H9 (cell line): Measurements from ENCODE around the gene TPCN2. TPM values are rescaled to one million over a fixed set of nuclear protein-coding genes. Genes with fewer than 3 reads are reported as not detected.

Source experiments
- DNase-seq: peaks from one replicate; pipeline ENCODE4 v3.0.0-alpha.2; 2017
- H2AFZ ChIP-seq: one replicate; pipeline ENCODE4 v1.6.1; 2013; ENCODE audit warnings: mild to moderate bottlenecking, low read length, control low read depth, moderate library complexity
- H2AK5ac ChIP-seq: 2 replicates; pipeline ENCODE4 v1.6.1; 2013; ENCODE audit warnings: low read length, control low read depth, mixed read lengths; ENCODE audit not compliant: insufficient read length
- H2BK120ac ChIP-seq: one replicate; pipeline ENCODE4 v1.6.1; 2013; ENCODE audit warnings: low read depth, mild to moderate bottlenecking, low read length, control low read depth, inconsistent platforms; ENCODE audit not compliant: poor library complexity, severe bottlenecking
- H2BK12ac ChIP-seq: 2 replicates; pipeline ENCODE4 v1.6.1; 2013; ENCODE audit warnings: low read length, control low read depth, mixed read lengths, low read depth; ENCODE audit not compliant: insufficient read length
- H2BK15ac ChIP-seq: 2 replicates; pipeline ENCODE4 v1.6.1; 2013; ENCODE audit warnings: low read depth, low read length, control low read depth
- H2BK20ac ChIP-seq: one replicate; pipeline ENCODE4 v1.6.1; 2013; ENCODE audit warnings: low read depth, mild to moderate bottlenecking, low read length, control low read depth, inconsistent platforms; ENCODE audit not compliant: poor library complexity, severe bottlenecking
- H2BK5ac ChIP-seq: 2 replicates; pipeline ENCODE4 v1.6.1; 2013; ENCODE audit warnings: low read length, control low read depth, mixed read lengths; ENCODE audit not compliant: insufficient read length
- H3K14ac ChIP-seq: 2 replicates; pipeline ENCODE4 v1.6.1; 2013; ENCODE audit warnings: low read length, control low read depth; ENCODE audit not compliant: insufficient read depth
- H3K18ac ChIP-seq: 2 replicates; pipeline ENCODE4 v1.6.1; 2013; ENCODE audit warnings: low read depth, mild to moderate bottlenecking, mixed read lengths, low read length, control low read depth; ENCODE audit not compliant: insufficient read length
- H3K23ac ChIP-seq: 2 replicates; pipeline ENCODE4 v1.6.1; 2013; ENCODE audit warnings: low read length, control low read depth, mixed read lengths, low read depth; ENCODE audit not compliant: insufficient read length
- H3K23me2 ChIP-seq: 2 replicates; pipeline ENCODE4 v1.6.1; 2013; ENCODE audit warnings: low read depth, mild to moderate bottlenecking, mixed read lengths, low read length, control low read depth; ENCODE audit not compliant: insufficient read length, poor library complexity, severe bottlenecking
- H3K27ac ChIP-seq: 2 replicates; pipeline ENCODE4 v1.5.1; 2013; ENCODE audit warnings: low read length, control low read depth, mixed read lengths, low read depth; ENCODE audit not compliant: insufficient read length
- H3K27me3 ChIP-seq: 2 replicates; pipeline ENCODE4 v1.6.1; 2013; ENCODE audit warnings: low read length, control low read depth, inconsistent platforms; ENCODE audit not compliant: insufficient read depth
- H3K4ac ChIP-seq: 2 replicates; pipeline ENCODE4 v1.6.1; 2013; ENCODE audit warnings: low read depth, mild to moderate bottlenecking, control low read depth, inconsistent platforms, low read length, moderate library complexity
- H3K4me1 ChIP-seq: 2 replicates; pipeline ENCODE4 v1.6.1; 2013; ENCODE audit warnings: low read length, control low read depth, inconsistent platforms; ENCODE audit not compliant: insufficient read depth
- H3K4me2 ChIP-seq: 2 replicates; pipeline ENCODE4 v1.6.1; 2013; ENCODE audit warnings: low read length, control low read depth, mixed read lengths; ENCODE audit not compliant: insufficient read length, insufficient read depth
- H3K56ac ChIP-seq: 2 replicates; pipeline ENCODE4 v1.6.1; 2013; ENCODE audit warnings: low read depth, mild to moderate bottlenecking, mixed read lengths, low read length, control low read depth; ENCODE audit not compliant: insufficient read length
- H3K79me1 ChIP-seq: 2 replicates; pipeline ENCODE4 v1.6.1; 2013; ENCODE audit warnings: low read depth, mild to moderate bottlenecking, moderate library complexity, low read length, control low read depth, inconsistent platforms; ENCODE audit not compliant: insufficient read depth, poor library complexity, severe bottlenecking
- H3K79me2 ChIP-seq: 2 replicates; pipeline ENCODE4 v1.6.1; 2013; ENCODE audit warnings: low read length, control low read depth, inconsistent platforms; ENCODE audit not compliant: insufficient read depth
- H3K9ac ChIP-seq: 2 replicates; pipeline ENCODE4 v1.6.1; 2013; ENCODE audit warnings: low read length, control low read depth, mixed read lengths; ENCODE audit not compliant: insufficient read length; ENCODE audit errors: extremely low read depth
- H3K9me3 ChIP-seq: one replicate; pipeline ENCODE4 v1.6.1; 2013; ENCODE audit warnings: low read depth, low read length, inconsistent platforms; ENCODE audit not compliant: control insufficient read depth
- H3T11ph ChIP-seq: one replicate; pipeline ENCODE4 v1.6.1; 2013; ENCODE audit warnings: mild to moderate bottlenecking, low read length, control low read depth, inconsistent platforms
- H4K20me1 ChIP-seq: one replicate; pipeline ENCODE4 v1.6.1; 2013; ENCODE audit not compliant: control insufficient read depth, insufficient read length, insufficient read depth
- H4K5ac ChIP-seq: 2 replicates; pipeline ENCODE4 v1.6.1; 2013; ENCODE audit warnings: low read depth, mild to moderate bottlenecking, mixed read lengths, low read length, control low read depth; ENCODE audit not compliant: insufficient read length
- H4K8ac ChIP-seq: replicated peaks from 2 replicates; pipeline ENCODE4 v1.6.1; 2013; ENCODE audit warnings: low read length, control low read depth, mixed read lengths, low read depth; ENCODE audit not compliant: insufficient read length
- H4K91ac ChIP-seq: 2 replicates; pipeline ENCODE4 v1.6.1; 2013; ENCODE audit warnings: low read depth, mild to moderate bottlenecking, moderate library complexity, mixed read lengths, low read length, control low read depth; ENCODE audit not compliant: insufficient read length
- H3K27ac Mint-ChIP-seq, 3 experiments: 2 replicates in 2 of 3; 3 replicates in 1 of 3; pipeline ENCODE4 v1.8.0; 2020 to 2021; ENCODE audit warnings: mixed read lengths in 3 of 3, mild to moderate bottlenecking in 1 of 3, moderate library complexity in 1 of 3
- H3K27me3 Mint-ChIP-seq: 2 replicates; pipeline ENCODE4 v1.8.0; 2021; ENCODE audit warnings: low read depth, mild to moderate bottlenecking, moderate library complexity, mixed read lengths
- H3K36me3 Mint-ChIP-seq, 3 experiments: 2 replicates in 2 of 3; 3 replicates in 1 of 3; pipeline ENCODE4 v1.8.0; 2020 to 2021; ENCODE audit warnings: low read depth in 3 of 3, mixed read lengths in 3 of 3; ENCODE audit not compliant: insufficient read depth in 1 of 3
- H3K4me1 Mint-ChIP-seq, 2 experiments: 2 replicates each; pipeline ENCODE4 v1.8.0; 2020; ENCODE audit warnings: mixed read lengths in 2 of 2
- H3K4me3 Mint-ChIP-seq, 2 experiments: 2 replicates in 1 of 2; 3 replicates in 1 of 2; pipeline ENCODE4 v1.8.0; 2020 to 2021; ENCODE audit warnings: mild to moderate bottlenecking in 2 of 2, mixed read lengths in 2 of 2, moderate library complexity in 1 of 2
- H3K9me3 Mint-ChIP-seq, 2 experiments: 2 replicates in 1 of 2; 3 replicates in 1 of 2; pipeline ENCODE4 v1.8.0; 2020; ENCODE audit warnings: mild to moderate bottlenecking in 2 of 2, mixed read lengths in 2 of 2, moderate library complexity in 1 of 2
- WGBS: extraction: QIAGEN DNeasy Blood & Tissue Kit; methylation state at CpG from one replicate; pipeline ENCODE4 v1.1.7; 2013; ENCODE audit warnings: missing lambda C conversion rate, low lambda C conversion rate, mixed read lengths; ENCODE audit not compliant: insufficient read length; ENCODE audit errors: extremely low coverage; 5-methylcytosine and 5-hydroxymethylcytosine counted together
- total RNA-seq: library from RNA; stranded (reverse); gene quantifications from 2 replicates; pipeline ENCODE4 v1.2.1, GENCODE V29; 2021
- TF ChIP-seq, protein P1 (sequence below): fragments of 200-600 bp; sonication (generic); conservative IDR thresholded peaks from 3 replicates; pipeline ENCODE4 v1.8.0; 2021; ENCODE audit warnings: antibody characterized with exemption, mild to moderate bottlenecking

The TPCN2 gene
- total RNA-seq, 1 experiment from 2014 or later = 16.8 TPM

DNA sequence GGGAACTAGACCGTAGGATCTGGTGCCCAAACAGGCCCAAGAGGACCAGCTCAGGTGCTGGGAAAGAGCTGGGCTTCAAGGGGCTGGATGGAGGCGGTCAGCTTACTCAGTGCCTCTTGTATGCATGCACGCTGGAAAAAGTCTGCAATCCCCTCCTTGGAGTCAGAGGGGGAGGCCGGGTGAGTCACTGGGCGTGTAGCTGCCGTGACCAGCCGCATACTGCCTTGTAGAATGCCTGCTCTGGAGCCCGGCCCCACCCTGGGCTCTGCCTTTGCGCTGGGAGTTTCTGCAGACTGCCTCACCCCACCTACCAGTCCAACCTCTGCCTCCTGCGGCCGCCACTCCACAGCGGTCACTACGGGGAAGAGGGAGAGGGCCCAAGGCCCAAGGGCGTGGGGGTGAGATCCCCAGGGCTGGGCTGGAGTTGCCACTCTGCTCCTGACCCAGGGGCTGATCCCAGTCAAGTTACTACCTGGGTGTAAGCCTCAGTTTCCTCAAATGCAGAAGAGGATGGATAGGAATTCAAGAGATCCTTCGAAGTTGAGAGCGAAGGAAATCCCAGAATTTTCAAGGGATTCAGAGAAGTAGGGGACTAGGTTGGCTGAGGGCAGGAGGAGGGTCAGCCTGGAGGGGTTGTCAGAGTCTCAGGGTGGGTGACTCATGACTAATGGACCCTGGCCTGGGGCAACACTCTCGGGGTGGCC lies 39.8 kb upstream of the TPCN2 start:
- Histone ChIP-seq H3K27me3 (no peaks in the 10 kb centered on the region), H3K79me2 (no peaks in the 10 kb centered on the region), H3K4me1 (peaks cover under 1% of the 10 kb centered on the region; the same call in 1 of the 2 replicates), H2BK5ac (no peak overlapping the region), H3K4ac (no peak overlapping the region), H3K23me2 (peaks cover 19% of the 10 kb centered on the region), H3K18ac (no peak overlapping the region), H2BK20ac (no peak overlapping the region), H3K23ac (no peak overlapping the region), H3K56ac (no peak overlapping the region), H2AK5ac (no peak overlapping the region), H3K79me1 (no peaks in the 10 kb centered on the region), H4K8ac (no peak overlapping the region), H2AFZ (no peak overlapping the region), H2BK120ac (no peak overlapping the region), H4K20me1 (no peaks in the 10 kb centered on the region), H4K5ac (no peak overlapping the region), H3K4me2 (no peak overlapping the region), H4K91ac (no peak overlapping the region), H3K9me3 (no peaks in the 10 kb centered on the region), H3K14ac (no peak overlapping the region), H3K9ac (no peak overlapping the region), H3T11ph (no peak overlapping the region), H2BK12ac (no peak overlapping the region), H2BK15ac (no peak overlapping the region), H3K27ac (no peak overlapping the region)
- Mint-ChIP-seq H3K4me1 (peaks cover 29% of the 10 kb centered on the region in 2 experiments), H3K4me3 (no peak overlapping the region), H3K36me3 (peaks cover 0 to 5% (median 0%) of the 10 kb centered on the region in 3 experiments; a peak in 3 of 7 replicates), H3K9me3 (no peaks in the 10 kb centered on the region), H3K27ac (no peak overlapping the region), H3K27me3 (peaks cover 7% of the 10 kb centered on the region)
- peak; percentile 61 for DNase-seq
- TF ChIP-seq, protein P1, sequence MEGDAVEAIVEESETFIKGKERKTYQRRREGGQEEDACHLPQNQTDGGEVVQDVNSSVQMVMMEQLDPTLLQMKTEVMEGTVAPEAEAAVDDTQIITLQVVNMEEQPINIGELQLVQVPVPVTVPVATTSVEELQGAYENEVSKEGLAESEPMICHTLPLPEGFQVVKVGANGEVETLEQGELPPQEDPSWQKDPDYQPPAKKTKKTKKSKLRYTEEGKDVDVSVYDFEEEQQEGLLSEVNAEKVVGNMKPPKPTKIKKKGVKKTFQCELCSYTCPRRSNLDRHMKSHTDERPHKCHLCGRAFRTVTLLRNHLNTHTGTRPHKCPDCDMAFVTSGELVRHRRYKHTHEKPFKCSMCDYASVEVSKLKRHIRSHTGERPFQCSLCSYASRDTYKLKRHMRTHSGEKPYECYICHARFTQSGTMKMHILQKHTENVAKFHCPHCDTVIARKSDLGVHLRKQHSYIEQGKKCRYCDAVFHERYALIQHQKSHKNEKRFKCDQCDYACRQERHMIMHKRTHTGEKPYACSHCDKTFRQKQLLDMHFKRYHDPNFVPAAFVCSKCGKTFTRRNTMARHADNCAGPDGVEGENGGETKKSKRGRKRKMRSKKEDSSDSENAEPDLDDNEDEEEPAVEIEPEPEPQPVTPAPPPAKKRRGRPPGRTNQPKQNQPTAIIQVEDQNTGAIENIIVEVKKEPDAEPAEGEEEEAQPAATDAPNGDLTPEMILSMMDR = no peak
- WGBS = no CpG with 5 or more reads among the region's 17 CpGs
